ENCODE measurements around the gene CENPV. TPM values are rescaled to one million over a fixed set of nuclear protein-coding genes. Genes with fewer than 3 reads are reported as not detected.

Gene CENPV
- total RNA-seq, 4 donors from 2014 or later: 35.5 to 74.4 (median 53.5) TPM

- Histone ChIP-seq H3K4me1 (peaks cover 0 to 6% of the 10 kb centered on the region in 2 donors), H3K9me3 (no peaks in the 10 kb centered on the region), H3K4me3 (no peak overlapping the region), H3K27me3 (no peaks in the 10 kb centered on the region), H3K36me3 (no peaks in the 10 kb centered on the region), H3K27ac (no peak overlapping the region)
- DNase-seq: no peak
- intact Hi-C loops (cut with DNase I; ENCODE audit: low total_unique reads): no loop called here
- TF ChIP-seq POLR2A (IDR thresholded peaks at IDR 0.05): no peak
- TF ChIP-seq, protein P1, sequence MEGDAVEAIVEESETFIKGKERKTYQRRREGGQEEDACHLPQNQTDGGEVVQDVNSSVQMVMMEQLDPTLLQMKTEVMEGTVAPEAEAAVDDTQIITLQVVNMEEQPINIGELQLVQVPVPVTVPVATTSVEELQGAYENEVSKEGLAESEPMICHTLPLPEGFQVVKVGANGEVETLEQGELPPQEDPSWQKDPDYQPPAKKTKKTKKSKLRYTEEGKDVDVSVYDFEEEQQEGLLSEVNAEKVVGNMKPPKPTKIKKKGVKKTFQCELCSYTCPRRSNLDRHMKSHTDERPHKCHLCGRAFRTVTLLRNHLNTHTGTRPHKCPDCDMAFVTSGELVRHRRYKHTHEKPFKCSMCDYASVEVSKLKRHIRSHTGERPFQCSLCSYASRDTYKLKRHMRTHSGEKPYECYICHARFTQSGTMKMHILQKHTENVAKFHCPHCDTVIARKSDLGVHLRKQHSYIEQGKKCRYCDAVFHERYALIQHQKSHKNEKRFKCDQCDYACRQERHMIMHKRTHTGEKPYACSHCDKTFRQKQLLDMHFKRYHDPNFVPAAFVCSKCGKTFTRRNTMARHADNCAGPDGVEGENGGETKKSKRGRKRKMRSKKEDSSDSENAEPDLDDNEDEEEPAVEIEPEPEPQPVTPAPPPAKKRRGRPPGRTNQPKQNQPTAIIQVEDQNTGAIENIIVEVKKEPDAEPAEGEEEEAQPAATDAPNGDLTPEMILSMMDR (IDR thresholded peaks at IDR 0.05): no peak
Measured at GRCh38 chr17:16384557-16384956, 31.3 kb upstream of the CENPV start.

GRCh38 chr17:16383772-16384287 lies 30.6 kb upstream of the CENPV start:
- H3K36me3 ChIP-seq: no peaks in the 10 kb centered on the region
- H3K27ac ChIP-seq: no peak overlapping the region
- no peak for DNase-seq
- H3K4me1 ChIP-seq: peaks cover 0 to 6% of the 10 kb centered on the region in 2 donors
- TF ChIP-seq, protein P1 (IDR thresholded peaks at IDR 0.05): no peak
- no peak for TF ChIP-seq POLR2A (IDR thresholded peaks at IDR 0.05)
- no peaks in the 10 kb centered on the region for H3K9me3 ChIP-seq
- H3K27me3 ChIP-seq: no peaks in the 10 kb centered on the region
- intact Hi-C loops (cut with DNase I; ENCODE audit: low total_unique reads): no loop called here
- H3K4me3 ChIP-seq: no peak overlapping the region

- Histone ChIP-seq H3K27ac (no peak overlapping the region), H3K4me1 (peaks cover 0 to 6% of the 10 kb centered on the region in 2 donors), H3K9me3 (no peaks in the 10 kb centered on the region), H3K36me3 (no peaks in the 10 kb centered on the region), H3K4me3 (no peak overlapping the region), H3K27me3 (no peaks in the 10 kb centered on the region)
- intact Hi-C loops (cut with DNase I; ENCODE audit: low total_unique reads): no loop called here
- TF ChIP-seq, protein P1 (IDR thresholded peaks at IDR 0.05): no peak
- no peak for TF ChIP-seq POLR2A (IDR thresholded peaks at IDR 0.05)
- DNase-seq: no peak
Measured at GRCh38 chr17:16383216-16383615, 29.9 kb upstream of the CENPV start.

DNA sequence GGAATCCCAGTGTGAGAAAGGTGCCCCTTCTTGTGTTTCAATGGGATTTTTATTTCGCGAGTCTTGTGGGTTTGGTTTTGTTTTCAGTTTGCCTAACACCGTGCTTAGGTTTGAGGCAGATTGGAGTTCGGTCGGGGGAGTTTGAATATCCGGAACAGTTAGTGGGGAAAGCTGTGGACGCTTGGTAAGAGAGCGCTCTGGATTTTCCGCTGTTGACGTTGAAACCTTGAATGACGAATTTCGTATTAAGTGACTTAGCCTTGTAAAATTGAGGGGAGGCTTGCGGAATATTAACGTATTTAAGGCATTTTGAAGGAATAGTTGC lies 28.2 kb upstream of the CENPV start:
- TF ChIP-seq, protein P1 (IDR thresholded peaks at IDR 0.05): no peak
- no peak for TF ChIP-seq POLR2A (IDR thresholded peaks at IDR 0.05)
- intact Hi-C loops (cut with DNase I; ENCODE audit: low total_unique reads): no loop called here
- Histone ChIP-seq H3K36me3 (no peaks in the 10 kb centered on the region), H3K4me3 (peak overlapping the region; percentile 56 to 69), H3K9me3 (no peaks in the 10 kb centered on the region), H3K4me1 (peaks cover 0 to 6% of the 10 kb centered on the region in 2 donors), H3K27ac (peak overlapping the region; percentile 92 to 99), H3K27me3 (no peaks in the 10 kb centered on the region)
- DNase-seq: no peak

GRCh38 chr17:16380640-16381495 lies 27.6 kb upstream of the CENPV start, which contains the start of gene UBB:
TSS of gene UBB (plus strand) at chr17:16381091. CDS start at chr17:16381908, 817 bp downstream.
- peak within 1 kb of the TSS; percentile 56 to 69 for H3K4me3 ChIP-seq
- TF ChIP-seq, protein P1 (IDR thresholded peaks at IDR 0.05): peak in 1 of 4 experiments; percentile 23
- TF ChIP-seq POLR2A (IDR thresholded peaks at IDR 0.05): peak; percentile 94
- no peaks in the 10 kb centered on the region for H3K36me3 ChIP-seq
- H3K27me3 ChIP-seq: no peaks in the 10 kb centered on the region
- intact Hi-C loops (cut with DNase I; ENCODE audit: low total_unique reads): no loop called here
- H3K27ac ChIP-seq: peak within 1 kb of the TSS; percentile 92 to 99
- peaks cover 0 to 6% of the 10 kb centered on the region in 2 donors for H3K4me1 ChIP-seq
- H3K9me3 ChIP-seq: no peaks in the 10 kb centered on the region
- peak; percentile 95 to 96 for DNase-seq

Data from uterus (tissue), 4 donors.